WTC11 (cell line): ENCODE results near the gene HCFC2. TPM values are rescaled to one million over a fixed set of nuclear protein-coding genes. Genes with fewer than 3 reads are reported as not detected.

ENCODE experiments used
- ATAC-seq: fragments of 200-7000 bp; cut with Tn5 transposase; 2 replicates; pipeline ENCODE4 v1.10.0; 2021; ENCODE audit warnings: mild to moderate bottlenecking, moderate library complexity
- CTCF ChIA-PET: fragments of 300-600 bp; sonication (Branson Sonifier 250); formaldehyde crosslinking; loops from one replicate; lab custom pipeline; 2021; ENCODE audit warnings: antibody characterized with exemption; lab: Charles Lee
- POLR2A ChIA-PET: fragments of 350-600 bp; sonication (Branson Sonifier 250); formaldehyde crosslinking; loops from one replicate; lab custom pipeline; 2021; ENCODE audit warnings: antibody characterized with exemption; lab: Charles Lee
- DNase-seq: peaks from one replicate; pipeline ENCODE4 v3.0.0; 2021; ENCODE audit warnings: low spot score
- H3K27ac Mint-ChIP-seq: 2 replicates; pipeline ENCODE4 v1.8.0; 2021; ENCODE audit warnings: mixed read lengths
- H3K27me3 Mint-ChIP-seq: 2 replicates; pipeline ENCODE4 v1.8.0; 2021; ENCODE audit warnings: low read depth, mild to moderate bottlenecking, moderate library complexity, mixed read lengths
- H3K36me3 Mint-ChIP-seq: 2 replicates; pipeline ENCODE4 v1.8.0; 2021; ENCODE audit warnings: mixed read lengths
- H3K4me1 Mint-ChIP-seq: 2 replicates; pipeline ENCODE4 v1.8.0; 2022; ENCODE audit warnings: mixed read lengths
- H3K4me3 Mint-ChIP-seq: 2 replicates; pipeline ENCODE4 v1.8.0; 2021; ENCODE audit warnings: mild to moderate bottlenecking, moderate library complexity, mixed read lengths
- H3K9me3 Mint-ChIP-seq: 2 replicates; pipeline ENCODE4 v1.8.0; 2021; ENCODE audit warnings: mixed read lengths
- CREB1 ChIP-seq: sonication (generic); formaldehyde crosslinking; IDR thresholded peaks from 2 replicates; pipeline ENCODE4 v1.8.0; 2023; ENCODE audit warnings: mild to moderate bottlenecking, missing genetic modification reagents
- HMGA2 ChIP-seq: fragments of 250-450 bp; sonication (Bioruptor Pico); IDR thresholded peaks from 2 replicates; pipeline ENCODE4 v1.4.0; 2021; ENCODE audit warnings: mild to moderate bottlenecking, moderate library complexity
- MYBL2 ChIP-seq: sonication (generic); formaldehyde crosslinking; IDR thresholded peaks from 2 replicates; pipeline ENCODE4 v1.8.1; 2023; ENCODE audit warnings: mild to moderate bottlenecking, moderate library complexity, missing genetic modification reagents
- NFYB ChIP-seq: sonication (generic); formaldehyde crosslinking; conservative IDR thresholded peaks from 2 replicates; pipeline ENCODE4 v1.8.0; 2022; ENCODE audit warnings: low read depth, missing genetic modification reagents
- NR2C2 ChIP-seq: sonication (generic); formaldehyde crosslinking; IDR thresholded peaks from 2 replicates; pipeline ENCODE4 v1.8.0; 2022; ENCODE audit warnings: mild to moderate bottlenecking, missing genetic modification reagents
- NR3C1 ChIP-seq: sonication (generic); formaldehyde crosslinking; conservative IDR thresholded peaks from 2 replicates; pipeline ENCODE4 v1.8.1; 2023; ENCODE audit warnings: low read depth, mild to moderate bottlenecking, missing genetic modification reagents
- TCF7 ChIP-seq: sonication (generic); formaldehyde crosslinking; IDR thresholded peaks from 2 replicates; pipeline ENCODE4 v1.8.0; 2022; ENCODE audit warnings: mild to moderate bottlenecking, low read depth, missing genetic modification reagents, moderate library complexity
- ZNF232 ChIP-seq: sonication (generic); formaldehyde crosslinking; IDR thresholded peaks from 2 replicates; pipeline ENCODE4 v1.8.0; 2022; ENCODE audit warnings: mild to moderate bottlenecking, missing genetic modification reagents
- ZNF416 ChIP-seq: fragments of 250-450 bp; sonication (Bioruptor Pico); IDR thresholded peaks from 2 replicates; pipeline ENCODE4 v1.9.0; 2021; ENCODE audit warnings: mild to moderate bottlenecking, inconsistent platforms
- total RNA-seq: library from RNA; stranded (reverse); gene quantifications from 3 replicates; pipeline ENCODE4 v1.2.3, GENCODE V29; 2021
- TF ChIP-seq, protein P1 (sequence below): sonication (generic); formaldehyde crosslinking; conservative IDR thresholded peaks from 2 replicates; pipeline ENCODE4 v1.8.1; 2023; ENCODE audit warnings: mild to moderate bottlenecking, low read depth, missing genetic modification reagents, moderate library complexity
- TF ChIP-seq, protein P2 (sequence below): sonication (generic); formaldehyde crosslinking; IDR thresholded peaks from 2 replicates; pipeline ENCODE4 v1.8.0; 2022; ENCODE audit warnings: mild to moderate bottlenecking, missing genetic modification reagents
- TF ChIP-seq, protein P3 (sequence below): sonication (generic); formaldehyde crosslinking; IDR thresholded peaks from 2 replicates; pipeline ENCODE4 v1.8.1; 2022; ENCODE audit warnings: mild to moderate bottlenecking, missing genetic modification reagents, moderate library complexity, borderline replicate concordance
- TF ChIP-seq, protein P4 (sequence below): fragments of 250-450 bp; sonication (Bioruptor Pico); IDR thresholded peaks from 2 replicates; pipeline ENCODE4 v1.9.0; 2021; ENCODE audit warnings: moderate library complexity, mild to moderate bottlenecking, inconsistent platforms, borderline replicate concordance
- TF ChIP-seq, protein P5 (sequence below): sonication (generic); formaldehyde crosslinking; IDR thresholded peaks from 2 replicates; pipeline ENCODE4 v1.8.1; 2022; ENCODE audit warnings: mild to moderate bottlenecking, moderate library complexity, missing genetic modification reagents
- TF ChIP-seq, protein P6 (sequence below): fragments of 250-450 bp; sonication (Bioruptor Pico); IDR thresholded peaks from 2 replicates; pipeline ENCODE4 v2.1.2; 2022; ENCODE audit warnings: mild to moderate bottlenecking, moderate library complexity
- TF ChIP-seq, protein P7 (sequence below): sonication (generic); formaldehyde crosslinking; IDR thresholded peaks from 2 replicates; pipeline ENCODE4 v1.8.1; 2022; ENCODE audit warnings: missing genetic modification reagents, borderline replicate concordance
- TF ChIP-seq, protein P8 (sequence below): sonication (generic); formaldehyde crosslinking; IDR thresholded peaks from 2 replicates; pipeline ENCODE4 v1.8.1; 2022; ENCODE audit warnings: low read depth, missing genetic modification reagents, borderline replicate concordance
- TF ChIP-seq, protein P9 (sequence below): sonication (generic); formaldehyde crosslinking; IDR thresholded peaks from 2 replicates; pipeline ENCODE4 v1.8.0; 2023; ENCODE audit warnings: mild to moderate bottlenecking, missing genetic modification reagents

Gene HCFC2
- total RNA-seq, 1 experiment from 2014 or later = 1.6 TPM

DNA sequence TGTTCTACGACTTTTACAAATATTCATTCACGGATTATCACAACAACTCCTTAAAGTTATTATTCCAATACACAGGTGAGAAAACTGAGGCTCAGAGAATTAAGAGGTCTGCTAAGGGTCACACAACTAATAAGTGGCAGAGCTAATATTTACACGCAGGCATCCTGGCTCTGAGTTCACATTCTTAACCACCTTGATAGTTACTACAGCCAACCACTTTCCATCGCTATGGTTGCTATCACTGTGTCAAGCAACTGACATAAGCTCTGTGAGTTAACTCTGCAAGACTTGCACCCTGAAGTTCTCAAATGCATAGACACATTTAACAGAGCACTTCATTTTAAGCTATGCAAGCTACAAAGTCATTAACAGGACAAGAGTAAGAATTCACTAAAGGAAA, 18.0 kb upstream of the HCFC2 start (continued):
- TF ChIP-seq, protein P1, sequence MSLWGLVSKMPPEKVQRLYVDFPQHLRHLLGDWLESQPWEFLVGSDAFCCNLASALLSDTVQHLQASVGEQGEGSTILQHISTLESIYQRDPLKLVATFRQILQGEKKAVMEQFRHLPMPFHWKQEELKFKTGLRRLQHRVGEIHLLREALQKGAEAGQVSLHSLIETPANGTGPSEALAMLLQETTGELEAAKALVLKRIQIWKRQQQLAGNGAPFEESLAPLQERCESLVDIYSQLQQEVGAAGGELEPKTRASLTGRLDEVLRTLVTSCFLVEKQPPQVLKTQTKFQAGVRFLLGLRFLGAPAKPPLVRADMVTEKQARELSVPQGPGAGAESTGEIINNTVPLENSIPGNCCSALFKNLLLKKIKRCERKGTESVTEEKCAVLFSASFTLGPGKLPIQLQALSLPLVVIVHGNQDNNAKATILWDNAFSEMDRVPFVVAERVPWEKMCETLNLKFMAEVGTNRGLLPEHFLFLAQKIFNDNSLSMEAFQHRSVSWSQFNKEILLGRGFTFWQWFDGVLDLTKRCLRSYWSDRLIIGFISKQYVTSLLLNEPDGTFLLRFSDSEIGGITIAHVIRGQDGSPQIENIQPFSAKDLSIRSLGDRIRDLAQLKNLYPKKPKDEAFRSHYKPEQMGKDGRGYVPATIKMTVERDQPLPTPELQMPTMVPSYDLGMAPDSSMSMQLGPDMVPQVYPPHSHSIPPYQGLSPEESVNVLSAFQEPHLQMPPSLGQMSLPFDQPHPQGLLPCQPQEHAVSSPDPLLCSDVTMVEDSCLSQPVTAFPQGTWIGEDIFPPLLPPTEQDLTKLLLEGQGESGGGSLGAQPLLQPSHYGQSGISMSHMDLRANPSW (CRISPR knock-in tag) = no peak
- TF ChIP-seq NR2C2 = no peak

DNA sequence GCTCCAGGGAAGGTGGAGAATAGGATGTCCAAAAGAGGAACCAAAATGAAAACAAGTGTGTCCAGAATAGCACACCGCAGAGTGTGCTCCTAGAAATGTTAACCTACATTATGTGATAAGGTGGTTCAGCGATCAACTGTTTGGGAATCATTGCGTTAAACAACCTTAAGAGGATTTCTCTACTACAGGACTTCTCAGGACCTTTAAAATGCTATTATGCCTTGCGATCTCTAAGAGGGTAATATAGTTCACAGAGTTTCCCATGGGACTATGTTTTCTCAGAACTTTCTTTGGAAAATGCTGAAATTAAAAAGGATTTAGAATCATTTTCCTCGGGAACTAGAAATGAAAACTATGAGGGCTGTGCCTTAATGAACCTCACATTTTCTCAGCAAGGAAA, 16.2 kb upstream of the HCFC2 start:
- DNase-seq (no peak), ATAC-seq (no peak)
- peaks cover 13% of the 10 kb centered on the region for H3K4me1 Mint-ChIP-seq
- CTCF ChIA-PET = interaction anchor here (1.4 kb wide), 1 partner anchor 10 kb away, joined by 4 read pairs; no protein-coding TSS in a partner anchor
- no peaks in the 10 kb centered on the region for H3K9me3 Mint-ChIP-seq
- TF ChIP-seq, protein P2, sequence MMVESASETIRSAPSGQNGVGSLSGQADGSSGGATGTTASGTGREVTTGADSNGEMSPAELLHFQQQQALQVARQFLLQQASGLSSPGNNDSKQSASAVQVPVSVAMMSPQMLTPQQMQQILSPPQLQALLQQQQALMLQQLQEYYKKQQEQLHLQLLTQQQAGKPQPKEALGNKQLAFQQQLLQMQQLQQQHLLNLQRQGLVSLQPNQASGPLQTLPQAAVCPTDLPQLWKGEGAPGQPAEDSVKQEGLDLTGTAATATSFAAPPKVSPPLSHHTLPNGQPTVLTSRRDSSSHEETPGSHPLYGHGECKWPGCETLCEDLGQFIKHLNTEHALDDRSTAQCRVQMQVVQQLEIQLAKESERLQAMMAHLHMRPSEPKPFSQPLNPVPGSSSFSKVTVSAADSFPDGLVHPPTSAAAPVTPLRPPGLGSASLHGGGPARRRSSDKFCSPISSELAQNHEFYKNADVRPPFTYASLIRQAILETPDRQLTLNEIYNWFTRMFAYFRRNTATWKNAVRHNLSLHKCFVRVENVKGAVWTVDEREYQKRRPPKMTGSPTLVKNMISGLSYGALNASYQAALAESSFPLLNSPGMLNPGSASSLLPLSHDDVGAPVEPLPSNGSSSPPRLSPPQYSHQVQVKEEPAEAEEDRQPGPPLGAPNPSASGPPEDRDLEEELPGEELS (CRISPR knock-in tag) = no peak
- TF ChIP-seq, protein P3, sequence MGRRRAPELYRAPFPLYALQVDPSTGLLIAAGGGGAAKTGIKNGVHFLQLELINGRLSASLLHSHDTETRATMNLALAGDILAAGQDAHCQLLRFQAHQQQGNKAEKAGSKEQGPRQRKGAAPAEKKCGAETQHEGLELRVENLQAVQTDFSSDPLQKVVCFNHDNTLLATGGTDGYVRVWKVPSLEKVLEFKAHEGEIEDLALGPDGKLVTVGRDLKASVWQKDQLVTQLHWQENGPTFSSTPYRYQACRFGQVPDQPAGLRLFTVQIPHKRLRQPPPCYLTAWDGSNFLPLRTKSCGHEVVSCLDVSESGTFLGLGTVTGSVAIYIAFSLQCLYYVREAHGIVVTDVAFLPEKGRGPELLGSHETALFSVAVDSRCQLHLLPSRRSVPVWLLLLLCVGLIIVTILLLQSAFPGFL (CRISPR knock-in tag) = no peak
- TF ChIP-seq ZNF416 (no peak), NR3C1 (CRISPR knock-in tag) (no peak), TCF7 (CRISPR knock-in tag) (no peak), NFYB (CRISPR knock-in tag) (no peak), MYBL2 (CRISPR knock-in tag) (no peak), HMGA2 (CRISPR knock-in tag) (no peak), ZNF232 (CRISPR knock-in tag) (no peak), CREB1 (CRISPR knock-in tag) (no peak)
- TF ChIP-seq, protein P4, sequence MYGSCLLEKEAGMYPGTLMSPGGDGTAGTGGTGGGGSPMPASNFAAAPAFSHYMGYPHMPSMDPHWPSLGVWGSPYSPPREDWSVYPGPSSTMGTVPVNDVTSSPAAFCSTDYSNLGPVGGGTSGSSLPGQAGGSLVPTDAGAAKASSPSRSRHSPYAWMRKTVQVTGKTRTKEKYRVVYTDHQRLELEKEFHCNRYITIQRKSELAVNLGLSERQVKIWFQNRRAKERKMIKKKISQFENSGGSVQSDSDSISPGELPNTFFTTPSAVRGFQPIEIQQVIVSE (CRISPR knock-in tag) = no peak
- TF ChIP-seq, protein P5, sequence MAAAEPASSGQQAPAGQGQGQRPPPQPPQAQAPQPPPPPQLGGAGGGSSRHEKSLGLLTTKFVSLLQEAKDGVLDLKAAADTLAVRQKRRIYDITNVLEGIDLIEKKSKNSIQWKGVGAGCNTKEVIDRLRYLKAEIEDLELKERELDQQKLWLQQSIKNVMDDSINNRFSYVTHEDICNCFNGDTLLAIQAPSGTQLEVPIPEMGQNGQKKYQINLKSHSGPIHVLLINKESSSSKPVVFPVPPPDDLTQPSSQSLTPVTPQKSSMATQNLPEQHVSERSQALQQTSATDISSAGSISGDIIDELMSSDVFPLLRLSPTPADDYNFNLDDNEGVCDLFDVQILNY (CRISPR knock-in tag) = no peak
- TF ChIP-seq, protein P6, sequence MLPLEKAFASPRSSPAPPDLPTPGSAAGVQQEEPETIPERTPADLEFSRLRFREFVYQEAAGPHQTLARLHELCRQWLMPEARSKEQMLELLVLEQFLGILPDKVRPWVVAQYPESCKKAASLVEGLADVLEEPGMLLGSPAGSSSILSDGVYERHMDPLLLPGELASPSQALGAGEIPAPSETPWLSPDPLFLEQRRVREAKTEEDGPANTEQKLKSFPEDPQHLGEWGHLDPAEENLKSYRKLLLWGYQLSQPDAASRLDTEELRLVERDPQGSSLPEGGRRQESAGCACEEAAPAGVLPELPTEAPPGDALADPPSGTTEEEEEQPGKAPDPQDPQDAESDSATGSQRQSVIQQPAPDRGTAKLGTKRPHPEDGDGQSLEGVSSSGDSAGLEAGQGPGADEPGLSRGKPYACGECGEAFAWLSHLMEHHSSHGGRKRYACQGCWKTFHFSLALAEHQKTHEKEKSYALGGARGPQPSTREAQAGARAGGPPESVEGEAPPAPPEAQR = no peak
- TF ChIP-seq, protein P7, sequence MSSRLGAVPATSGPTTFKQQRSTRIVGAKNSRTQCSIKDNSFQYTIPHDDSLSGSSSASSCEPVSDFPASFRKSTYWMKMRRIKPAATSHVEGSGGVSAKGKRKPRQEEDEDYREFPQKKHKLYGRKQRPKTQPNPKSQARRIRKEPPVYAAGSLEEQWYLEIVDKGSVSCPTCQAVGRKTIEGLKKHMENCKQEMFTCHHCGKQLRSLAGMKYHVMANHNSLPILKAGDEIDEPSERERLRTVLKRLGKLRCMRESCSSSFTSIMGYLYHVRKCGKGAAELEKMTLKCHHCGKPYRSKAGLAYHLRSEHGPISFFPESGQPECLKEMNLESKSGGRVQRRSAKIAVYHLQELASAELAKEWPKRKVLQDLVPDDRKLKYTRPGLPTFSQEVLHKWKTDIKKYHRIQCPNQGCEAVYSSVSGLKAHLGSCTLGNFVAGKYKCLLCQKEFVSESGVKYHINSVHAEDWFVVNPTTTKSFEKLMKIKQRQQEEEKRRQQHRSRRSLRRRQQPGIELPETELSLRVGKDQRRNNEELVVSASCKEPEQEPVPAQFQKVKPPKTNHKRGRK = no peak
- TF ChIP-seq, protein P8, sequence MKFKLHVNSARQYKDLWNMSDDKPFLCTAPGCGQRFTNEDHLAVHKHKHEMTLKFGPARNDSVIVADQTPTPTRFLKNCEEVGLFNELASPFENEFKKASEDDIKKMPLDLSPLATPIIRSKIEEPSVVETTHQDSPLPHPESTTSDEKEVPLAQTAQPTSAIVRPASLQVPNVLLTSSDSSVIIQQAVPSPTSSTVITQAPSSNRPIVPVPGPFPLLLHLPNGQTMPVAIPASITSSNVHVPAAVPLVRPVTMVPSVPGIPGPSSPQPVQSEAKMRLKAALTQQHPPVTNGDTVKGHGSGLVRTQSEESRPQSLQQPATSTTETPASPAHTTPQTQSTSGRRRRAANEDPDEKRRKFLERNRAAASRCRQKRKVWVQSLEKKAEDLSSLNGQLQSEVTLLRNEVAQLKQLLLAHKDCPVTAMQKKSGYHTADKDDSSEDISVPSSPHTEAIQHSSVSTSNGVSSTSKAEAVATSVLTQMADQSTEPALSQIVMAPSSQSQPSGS (CRISPR knock-in tag) = no peak
- TF ChIP-seq, protein P9, sequence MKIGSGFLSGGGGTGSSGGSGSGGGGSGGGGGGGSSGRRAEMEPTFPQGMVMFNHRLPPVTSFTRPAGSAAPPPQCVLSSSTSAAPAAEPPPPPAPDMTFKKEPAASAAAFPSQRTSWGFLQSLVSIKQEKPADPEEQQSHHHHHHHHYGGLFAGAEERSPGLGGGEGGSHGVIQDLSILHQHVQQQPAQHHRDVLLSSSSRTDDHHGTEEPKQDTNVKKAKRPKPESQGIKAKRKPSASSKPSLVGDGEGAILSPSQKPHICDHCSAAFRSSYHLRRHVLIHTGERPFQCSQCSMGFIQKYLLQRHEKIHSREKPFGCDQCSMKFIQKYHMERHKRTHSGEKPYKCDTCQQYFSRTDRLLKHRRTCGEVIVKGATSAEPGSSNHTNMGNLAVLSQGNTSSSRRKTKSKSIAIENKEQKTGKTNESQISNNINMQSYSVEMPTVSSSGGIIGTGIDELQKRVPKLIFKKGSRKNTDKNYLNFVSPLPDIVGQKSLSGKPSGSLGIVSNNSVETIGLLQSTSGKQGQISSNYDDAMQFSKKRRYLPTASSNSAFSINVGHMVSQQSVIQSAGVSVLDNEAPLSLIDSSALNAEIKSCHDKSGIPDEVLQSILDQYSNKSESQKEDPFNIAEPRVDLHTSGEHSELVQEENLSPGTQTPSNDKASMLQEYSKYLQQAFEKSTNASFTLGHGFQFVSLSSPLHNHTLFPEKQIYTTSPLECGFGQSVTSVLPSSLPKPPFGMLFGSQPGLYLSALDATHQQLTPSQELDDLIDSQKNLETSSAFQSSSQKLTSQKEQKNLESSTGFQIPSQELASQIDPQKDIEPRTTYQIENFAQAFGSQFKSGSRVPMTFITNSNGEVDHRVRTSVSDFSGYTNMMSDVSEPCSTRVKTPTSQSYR = no peak
- peaks cover 17% of the 10 kb centered on the region for H3K27me3 Mint-ChIP-seq
- H3K4me3 Mint-ChIP-seq = no peak overlapping the region
- H3K27ac Mint-ChIP-seq = no peak overlapping the region
- POLR2A ChIA-PET = no interaction called here
- H3K36me3 Mint-ChIP-seq = no peaks in the 10 kb centered on the region
